BE2C (cell line): ENCODE results near the gene JAML.

Experiments used
- DNase-seq: peaks from one replicate; pipeline ENCODE4 v3.0.0-alpha.2; 2020
- H3K27me3 ChIP-seq: fragments of 250-450 bp; sonication (Bioruptor Pico); 2 replicates; pipeline ENCODE4 v1.5.1; 2020; ENCODE audit warnings: mild to moderate bottlenecking
- H3K36me3 ChIP-seq: fragments of 250-450 bp; sonication (Bioruptor Pico); 2 replicates; pipeline ENCODE4 v1.5.1; 2020; ENCODE audit warnings: mild to moderate bottlenecking
- H3K4me1 ChIP-seq: fragments of 250-450 bp; sonication (Bioruptor Pico); 2 replicates; pipeline ENCODE4 v1.5.1; 2020
- H3K4me3 ChIP-seq: 2 replicates; pipeline ENCODE4 v1.5.1; 2011; ENCODE audit warnings: low read depth, low read length
- H3K9me3 ChIP-seq: fragments of 250-450 bp; sonication (Bioruptor Pico); 2 replicates; pipeline ENCODE4 v1.5.1; 2020
- TF ChIP-seq, protein P1 (sequence below): IDR thresholded peaks from 2 replicates; pipeline ENCODE4 v1.5.1; 2012; ENCODE audit warnings: mild to moderate bottlenecking, low read depth, low read length

Gene JAML

DNA sequence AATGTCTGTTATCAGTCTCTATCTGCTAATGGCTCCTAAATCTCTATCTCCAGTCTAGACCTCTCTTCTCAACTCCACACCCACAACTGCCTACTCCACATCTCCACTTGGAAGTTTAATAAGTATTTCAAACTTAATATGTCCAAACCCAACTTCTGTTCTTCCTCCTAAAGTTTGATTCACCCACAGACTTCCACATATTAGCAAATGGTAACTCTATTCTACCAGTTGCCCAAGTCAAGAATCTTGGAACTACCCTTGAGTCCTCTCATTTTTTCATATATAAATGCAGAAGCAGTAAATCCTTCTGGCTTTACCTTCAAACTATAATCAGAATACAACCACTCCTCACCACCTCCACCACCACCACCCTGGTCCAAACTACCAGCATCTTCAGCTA, 6.7 kb upstream of the JAML start:
- no peaks in the 10 kb centered on the region for H3K4me1 ChIP-seq
- H3K36me3 ChIP-seq: no peaks in the 10 kb centered on the region
- DNase-seq: no peak
- TF ChIP-seq, protein P1, sequence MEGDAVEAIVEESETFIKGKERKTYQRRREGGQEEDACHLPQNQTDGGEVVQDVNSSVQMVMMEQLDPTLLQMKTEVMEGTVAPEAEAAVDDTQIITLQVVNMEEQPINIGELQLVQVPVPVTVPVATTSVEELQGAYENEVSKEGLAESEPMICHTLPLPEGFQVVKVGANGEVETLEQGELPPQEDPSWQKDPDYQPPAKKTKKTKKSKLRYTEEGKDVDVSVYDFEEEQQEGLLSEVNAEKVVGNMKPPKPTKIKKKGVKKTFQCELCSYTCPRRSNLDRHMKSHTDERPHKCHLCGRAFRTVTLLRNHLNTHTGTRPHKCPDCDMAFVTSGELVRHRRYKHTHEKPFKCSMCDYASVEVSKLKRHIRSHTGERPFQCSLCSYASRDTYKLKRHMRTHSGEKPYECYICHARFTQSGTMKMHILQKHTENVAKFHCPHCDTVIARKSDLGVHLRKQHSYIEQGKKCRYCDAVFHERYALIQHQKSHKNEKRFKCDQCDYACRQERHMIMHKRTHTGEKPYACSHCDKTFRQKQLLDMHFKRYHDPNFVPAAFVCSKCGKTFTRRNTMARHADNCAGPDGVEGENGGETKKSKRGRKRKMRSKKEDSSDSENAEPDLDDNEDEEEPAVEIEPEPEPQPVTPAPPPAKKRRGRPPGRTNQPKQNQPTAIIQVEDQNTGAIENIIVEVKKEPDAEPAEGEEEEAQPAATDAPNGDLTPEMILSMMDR: no peak
- H3K9me3 ChIP-seq: no peaks in the 10 kb centered on the region
- H3K27me3 ChIP-seq: peaks cover 49% of the 10 kb centered on the region
- no peak overlapping the region for H3K4me3 ChIP-seq

DNA sequence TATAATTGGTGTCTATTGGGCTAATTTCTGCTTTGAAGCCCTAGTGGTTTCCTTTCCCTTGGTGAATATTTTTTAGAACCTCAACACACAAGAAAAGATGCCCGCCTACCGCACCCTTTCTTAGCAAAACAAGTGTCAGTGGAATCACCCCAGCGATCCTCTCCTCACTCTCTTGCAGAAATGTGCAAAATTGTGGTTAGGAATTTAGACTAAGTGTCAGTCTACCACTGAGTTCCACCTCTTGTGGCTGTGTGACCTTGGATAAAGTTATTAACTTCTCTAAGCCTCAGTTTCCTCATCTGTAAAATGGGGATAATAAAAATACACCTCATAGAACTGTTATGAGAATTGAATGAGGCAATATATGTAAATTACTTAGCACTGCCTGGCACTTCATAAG, 5.3 kb upstream of the JAML start:
- Histone ChIP-seq H3K36me3 (no peaks in the 10 kb centered on the region), H3K27me3 (peaks cover 51% of the 10 kb centered on the region), H3K4me3 (no peak overlapping the region), H3K9me3 (no peaks in the 10 kb centered on the region), H3K4me1 (no peaks in the 10 kb centered on the region)
- no peak for DNase-seq
- TF ChIP-seq, protein P1: no peak

DNA sequence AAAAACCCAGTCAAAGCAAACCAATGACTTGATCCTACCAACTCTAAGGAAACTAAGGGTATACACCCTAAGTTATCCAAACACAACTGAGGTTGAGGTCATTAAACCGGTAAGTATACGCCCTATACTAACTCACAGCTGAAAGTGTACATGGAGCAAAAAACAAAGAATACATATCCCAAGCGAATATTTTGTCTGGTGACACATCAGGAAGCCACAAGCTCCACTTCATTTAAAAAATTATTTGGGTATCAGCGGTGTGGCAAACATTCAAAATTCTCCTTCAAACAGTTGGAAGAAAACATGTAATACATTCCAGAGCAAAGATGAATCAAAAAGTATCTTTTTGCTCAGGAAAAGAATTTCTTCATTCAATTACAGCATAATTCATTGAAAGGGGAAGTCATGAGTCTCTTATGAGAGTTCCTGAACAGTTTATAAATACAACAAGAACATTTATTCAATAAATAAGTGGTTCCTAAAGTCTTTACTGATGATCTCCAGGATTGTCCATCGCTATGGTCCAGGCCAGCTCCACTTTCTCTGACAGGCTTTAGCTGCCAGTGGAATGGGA, 4.5 kb upstream of the JAML start:
- peaks cover 51% of the 10 kb centered on the region for H3K27me3 ChIP-seq
- no peaks in the 10 kb centered on the region for H3K36me3 ChIP-seq
- H3K9me3 ChIP-seq: no peaks in the 10 kb centered on the region
- no peaks in the 10 kb centered on the region for H3K4me1 ChIP-seq
- DNase-seq: no peak
- H3K4me3 ChIP-seq: no peak overlapping the region
- TF ChIP-seq, protein P1: no peak

DNA sequence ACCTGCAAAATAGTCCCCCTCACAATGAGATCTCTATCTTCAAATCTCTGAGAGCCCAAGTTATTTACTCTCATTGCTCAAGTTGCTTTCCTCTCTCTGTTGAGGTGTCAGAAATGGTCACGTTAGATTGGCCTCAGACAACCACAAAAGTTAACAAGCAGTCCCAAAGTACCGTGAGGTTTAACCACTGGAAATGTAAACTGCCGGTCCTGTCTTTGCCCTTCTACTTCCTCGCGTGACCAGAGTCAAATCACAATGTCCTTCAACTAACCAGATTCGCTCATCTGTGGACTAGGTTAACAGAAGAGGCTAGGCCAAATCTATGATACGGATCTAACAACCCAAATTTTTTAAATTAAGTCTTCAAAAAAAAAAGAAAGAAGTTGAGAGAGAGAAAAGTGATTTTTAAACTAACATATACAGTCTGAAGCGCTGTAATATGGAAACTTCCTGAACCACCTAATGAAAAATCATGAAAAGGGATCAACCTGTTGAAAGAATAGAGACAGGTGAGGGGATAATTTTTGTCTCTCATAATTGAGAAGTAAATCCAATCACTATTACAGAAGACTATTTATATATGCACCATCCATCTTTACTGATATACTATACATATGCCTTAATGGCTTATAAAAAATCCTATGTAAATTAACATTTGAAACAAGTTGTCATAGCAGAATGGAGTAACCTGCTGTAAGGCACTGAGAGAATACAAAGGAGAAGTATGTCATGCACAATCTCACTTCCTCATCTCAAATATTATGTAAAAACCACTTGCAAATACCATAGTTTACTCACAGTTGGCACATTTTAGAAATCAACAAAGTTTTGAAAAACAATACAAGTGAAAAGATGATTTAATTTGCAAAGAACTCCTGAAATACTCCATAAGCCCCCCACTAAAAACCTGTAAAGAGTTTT, 3.3 kb upstream of the JAML start:
- peaks cover 58% of the 10 kb centered on the region for H3K27me3 ChIP-seq
- TF ChIP-seq, protein P1: no peak
- H3K36me3 ChIP-seq: no peaks in the 10 kb centered on the region
- no peak for DNase-seq
- no peaks in the 10 kb centered on the region for H3K9me3 ChIP-seq
- no peaks in the 10 kb centered on the region for H3K4me1 ChIP-seq
- H3K4me3 ChIP-seq: no peak overlapping the region

DNA sequence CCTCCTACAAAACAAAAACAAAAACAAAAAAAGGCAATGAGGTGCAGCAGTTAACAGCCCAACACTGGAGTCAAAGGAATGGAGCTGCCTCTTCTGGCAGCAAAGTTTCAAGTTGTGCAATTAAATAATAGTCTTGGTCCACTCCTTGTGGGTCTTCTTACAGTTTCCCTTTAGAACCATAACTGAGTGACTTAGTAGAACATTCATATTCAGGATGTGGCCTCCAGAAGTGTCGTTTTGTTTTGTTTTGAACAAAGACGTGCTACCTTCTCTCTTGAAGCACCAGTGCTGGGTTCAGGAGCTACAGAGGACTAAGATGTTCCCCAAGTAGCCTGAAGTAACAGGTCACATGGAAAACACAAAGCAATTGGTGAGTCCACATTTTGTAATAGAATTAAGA, 2.0 kb upstream of the JAML start:
- Histone ChIP-seq H3K9me3 (no peaks in the 10 kb centered on the region), H3K36me3 (no peaks in the 10 kb centered on the region), H3K27me3 (peaks cover 70% of the 10 kb centered on the region), H3K4me3 (no peak overlapping the region), H3K4me1 (no peaks in the 10 kb centered on the region)
- DNase-seq: no peak
- TF ChIP-seq, protein P1: no peak

DNA sequence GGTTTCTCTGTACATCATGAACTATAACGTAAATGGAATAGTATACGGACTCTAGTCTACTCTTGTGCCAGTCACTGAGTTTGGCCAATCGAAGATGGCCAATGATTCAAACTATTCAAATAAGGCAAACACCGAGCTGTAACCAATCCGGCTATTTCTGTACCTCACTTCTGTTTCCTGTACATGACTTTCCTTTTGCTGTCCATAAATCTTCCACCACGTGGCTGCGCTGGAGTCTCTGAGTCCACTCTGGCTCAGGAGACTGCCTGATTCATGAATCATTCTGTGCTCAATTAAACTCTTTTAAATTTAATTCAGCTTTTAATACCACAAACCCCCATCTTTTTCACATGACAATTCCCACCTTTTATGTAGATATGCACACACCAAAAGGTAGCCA, 1.5 kb upstream of the JAML start:
- TF ChIP-seq, protein P1: no peak
- no peak for DNase-seq
- Histone ChIP-seq H3K4me1 (no peaks in the 10 kb centered on the region), H3K36me3 (no peaks in the 10 kb centered on the region), H3K9me3 (no peaks in the 10 kb centered on the region), H3K4me3 (no peak overlapping the region), H3K27me3 (peaks cover 75% of the 10 kb centered on the region)
